ENCODE measurements around the gene NOTO. TPM values are rescaled to one million over a fixed set of nuclear protein-coding genes. Genes with fewer than 3 reads are reported as not detected.

NOTO gene
- total and polyA plus RNA-seq, 2 of the 8 experiments (the other 6 are each of a cell fraction or from before 2014, with no cell fraction given), result 0.33 to 0.54 TPM

DNA sequence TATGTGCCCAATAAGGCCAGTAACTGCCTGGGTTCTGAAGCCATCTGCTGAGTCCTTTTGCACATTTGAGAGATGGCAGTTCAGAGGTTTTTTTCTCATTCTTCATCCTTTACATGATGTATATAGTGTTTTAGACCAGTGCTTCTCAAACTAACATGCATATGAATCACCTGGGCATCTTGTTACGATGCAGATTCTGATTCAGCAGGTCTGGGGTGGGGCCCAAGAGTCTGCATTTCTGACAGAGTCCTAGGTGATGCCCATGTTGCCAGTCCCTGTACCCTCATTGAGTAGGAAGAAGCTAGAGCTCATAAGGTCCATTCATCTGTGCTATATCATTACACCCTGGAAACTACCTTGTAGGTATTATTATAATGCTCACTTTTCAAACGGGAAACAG lies 15.5 kb downstream of the NOTO start (continued):
- TF ChIP-seq EP300 (IDR thresholded peaks at IDR 0.05; ENCODE audit: borderline replicate concordance in 1 of 2, low read depth in 2 of 2, low read length in 2 of 2) (no peak), CEBPB (IDR thresholded peaks at IDR 0.05; ENCODE audit: low read depth, low read length) (no peak), EZH2 (IDR thresholded peaks at IDR 0.05; ENCODE audit: low read depth, low read length, severe bottlenecking) (no peak), USF2 (IDR thresholded peaks at IDR 0.05; ENCODE audit: low read length) (no peak), RFX5 (IDR thresholded peaks at IDR 0.05; ENCODE audit: borderline replicate concordance, low read depth, low read length) (no peak)

Data from H1 (cell line).